ENCODE measurements around the gene ADARB2.

GRCh38 chr10:1188558-1189135, 548.7 kb downstream of the ADARB2 start:
- TF ChIP-seq CTCF (IDR thresholded peaks at IDR 0.05): no peak
- no peak for TF ChIP-seq YY1 (IDR thresholded peaks at IDR 0.05; ENCODE audit: low read depth)
- no peak for TF ChIP-seq RCOR1 (IDR thresholded peaks at IDR 0.05; ENCODE audit: low read length)
